ENCODE data around the gene GPC5.

GPC5 gene

DNA sequence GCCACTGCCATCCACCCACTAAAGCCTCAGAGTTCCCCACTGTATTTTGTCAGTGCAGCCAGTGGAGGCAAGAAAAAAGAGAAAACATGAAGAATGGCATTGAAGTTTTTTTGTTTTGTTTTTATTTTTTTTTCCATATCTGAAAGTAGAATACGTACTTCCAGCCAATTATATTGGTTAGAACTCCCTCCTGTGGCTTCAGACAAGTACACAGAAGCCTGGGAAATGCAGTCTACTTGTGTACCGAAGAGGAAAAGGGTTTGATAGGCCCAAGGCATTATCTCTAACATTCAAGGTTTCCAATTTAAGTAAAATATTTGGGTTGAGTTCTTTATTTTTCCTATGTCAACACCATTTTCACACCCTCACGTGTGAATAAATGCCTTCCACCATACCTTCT lies 1131.9 kb downstream of the GPC5 start:
- Histone ChIP-seq H4K91ac (ENCODE audit: low read depth, low read length) (no peak overlapping the region), H2AK5ac (ENCODE audit: low read length) (no peak overlapping the region), H3K36me3 (ENCODE audit: control insufficient read depth in 1 of 2, insufficient read depth in 2 of 2, low read length in 2 of 2) (no peaks in the 10 kb centered on the region), H2AFZ (ENCODE audit: insufficient read depth, low read length, poor library complexity) (no peak overlapping the region), H3K14ac (ENCODE audit: low read length) (no peak overlapping the region), H3K4me2 (ENCODE audit: low read length) (no peak overlapping the region), H3K4me1 (ENCODE audit: control insufficient read depth in 1 of 2, insufficient read depth in 2 of 2, low read length in 2 of 2) (no peaks in the 10 kb centered on the region), H3K27me3 (ENCODE audit: insufficient read depth, low read length) (no peaks in the 10 kb centered on the region), H3K9me3 (ENCODE audit: insufficient read depth, low read depth, low read length) (no peaks in the 10 kb centered on the region), H3K23ac (ENCODE audit: low read length) (no peak overlapping the region), H3K79me2 (ENCODE audit: control insufficient read depth, insufficient read depth, low read length, poor library complexity) (no peaks in the 10 kb centered on the region), H3K79me1 (ENCODE audit: low read length) (no peaks in the 10 kb centered on the region), H2BK12ac (ENCODE audit: low read length) (no peak overlapping the region), H3K18ac (ENCODE audit: low read length) (no peak overlapping the region), H4K12ac (ENCODE audit: low read depth, low read length) (no peak overlapping the region), H3K4me3 (ENCODE audit: low read depth, low read length) (no peak overlapping the region), H4K8ac (ENCODE audit: low read depth, low read length) (no peak overlapping the region), H2BK5ac (ENCODE audit: low read depth, low read length, poor library complexity) (no peak overlapping the region), H3K9ac (ENCODE audit: low read length) (no peak overlapping the region), H2BK120ac (ENCODE audit: insufficient read depth, low read length, poor library complexity) (no peak overlapping the region), H3K4ac (ENCODE audit: low read depth, low read length) (no peak overlapping the region), H3K27ac (ENCODE audit: low read depth, low read length) (no peak overlapping the region)
- WGBS (ENCODE audit: extremely low coverage, insufficient coverage, insufficient read length), result no CpG with 5 or more reads among the region's 3 CpGs
- no peak for DNase-seq

DNA sequence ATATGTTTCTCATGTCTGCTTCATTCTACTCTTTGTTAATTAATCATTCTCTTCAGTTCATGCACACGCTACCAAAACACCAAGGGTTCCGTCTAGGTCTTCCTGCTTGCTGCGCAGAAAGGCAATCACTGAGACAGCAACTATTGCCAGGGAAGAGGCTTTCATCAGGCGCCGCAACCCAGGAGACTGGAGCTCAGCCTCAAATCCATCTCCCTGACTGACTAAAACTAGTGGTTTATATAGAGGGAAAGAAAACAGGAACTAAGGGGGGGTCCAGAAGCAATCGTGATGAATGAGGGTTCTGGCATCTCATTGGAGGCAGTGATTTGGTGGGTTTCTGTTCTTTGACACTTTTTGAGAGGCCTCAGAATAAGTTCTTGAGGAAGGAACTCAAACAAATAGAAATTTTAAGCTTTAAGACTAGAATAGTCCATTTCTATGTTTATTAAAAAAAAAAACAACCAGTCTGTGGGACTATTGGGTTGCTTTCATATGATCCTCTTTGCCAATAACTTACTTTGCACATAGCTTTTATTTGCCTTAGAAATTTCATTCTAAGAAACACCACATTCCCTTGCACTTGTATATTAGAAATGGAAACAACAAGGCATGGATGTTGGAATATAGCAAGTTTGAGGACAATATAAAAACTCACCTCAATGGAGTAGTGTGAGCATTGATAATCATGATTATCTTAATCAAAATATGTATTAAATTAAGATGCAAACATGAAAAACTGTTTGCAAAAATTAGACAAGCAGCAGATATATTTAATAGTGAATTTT lies 1137.0 kb downstream of the GPC5 start:
- no peak overlapping the region for H2AFZ ChIP-seq (ENCODE audit: insufficient read depth, low read length, poor library complexity)
- no peak overlapping the region for H2BK120ac ChIP-seq (ENCODE audit: insufficient read depth, low read length, poor library complexity)
- H3K79me1 ChIP-seq (ENCODE audit: low read length), result no peaks in the 10 kb centered on the region
- no peaks in the 10 kb centered on the region for H3K36me3 ChIP-seq (ENCODE audit: control insufficient read depth in 1 of 2, insufficient read depth in 2 of 2, low read length in 2 of 2)
- no peak for DNase-seq
- H3K14ac ChIP-seq (ENCODE audit: low read length), result no peak overlapping the region
- no peak overlapping the region for H3K9ac ChIP-seq (ENCODE audit: low read length)
- no peak overlapping the region for H3K27ac ChIP-seq (ENCODE audit: low read depth, low read length)
- no peak overlapping the region for H2BK12ac ChIP-seq (ENCODE audit: low read length)
- H2AK5ac ChIP-seq (ENCODE audit: low read length), result no peak overlapping the region
- H3K9me3 ChIP-seq (ENCODE audit: insufficient read depth, low read depth, low read length), result no peaks in the 10 kb centered on the region
- H3K18ac ChIP-seq (ENCODE audit: low read length), result no peak overlapping the region
- H4K12ac ChIP-seq (ENCODE audit: low read depth, low read length), result no peak overlapping the region
- H4K8ac ChIP-seq (ENCODE audit: low read depth, low read length), result no peak overlapping the region
- no peaks in the 10 kb centered on the region for H3K4me1 ChIP-seq (ENCODE audit: control insufficient read depth in 1 of 2, insufficient read depth in 2 of 2, low read length in 2 of 2)
- H3K79me2 ChIP-seq (ENCODE audit: control insufficient read depth, insufficient read depth, low read length, poor library complexity), result no peaks in the 10 kb centered on the region
- H3K4me2 ChIP-seq (ENCODE audit: low read length), result no peak overlapping the region
- no CpG with 5 or more reads among the region's 6 CpGs for WGBS (ENCODE audit: extremely low coverage, insufficient coverage, insufficient read length)
- H2BK5ac ChIP-seq (ENCODE audit: low read depth, low read length, poor library complexity), result no peak overlapping the region
- H3K4me3 ChIP-seq (ENCODE audit: low read depth, low read length), result no peak overlapping the region
- no peak overlapping the region for H3K23ac ChIP-seq (ENCODE audit: low read length)
- H3K27me3 ChIP-seq (ENCODE audit: insufficient read depth, low read length), result no peaks in the 10 kb centered on the region
- H3K4ac ChIP-seq (ENCODE audit: low read depth, low read length), result no peak overlapping the region
- no peak overlapping the region for H4K91ac ChIP-seq (ENCODE audit: low read depth, low read length)

DNA sequence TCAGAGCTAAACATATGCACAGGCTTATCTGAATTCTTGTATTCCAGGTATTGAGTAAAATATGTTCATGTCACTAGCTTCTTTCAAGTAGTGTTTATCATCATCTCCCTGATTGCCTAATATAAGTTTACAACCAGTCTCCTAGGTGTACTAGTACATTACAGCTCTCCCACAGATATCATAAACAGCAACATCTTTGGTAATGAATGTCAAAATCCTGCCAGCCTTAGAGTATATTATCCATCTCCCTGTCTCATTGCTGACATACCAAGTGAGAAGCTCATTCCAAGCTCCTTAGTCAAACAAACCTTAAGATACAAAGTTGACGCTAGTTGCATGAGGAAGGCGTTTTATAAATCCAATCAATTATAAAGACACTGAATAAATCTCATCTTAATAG lies 1139.0 kb downstream of the GPC5 start:
- H3K18ac ChIP-seq (ENCODE audit: low read length), result no peak overlapping the region
- H3K14ac ChIP-seq (ENCODE audit: low read length), result no peak overlapping the region
- H2AFZ ChIP-seq (ENCODE audit: insufficient read depth, low read length, poor library complexity), result no peak overlapping the region
- no peak overlapping the region for H3K9ac ChIP-seq (ENCODE audit: low read length)
- H3K27ac ChIP-seq (ENCODE audit: low read depth, low read length), result no peak overlapping the region
- H2AK5ac ChIP-seq (ENCODE audit: low read length), result no peak overlapping the region
- H3K23ac ChIP-seq (ENCODE audit: low read length), result no peak overlapping the region
- H4K12ac ChIP-seq (ENCODE audit: low read depth, low read length), result no peak overlapping the region
- no peak overlapping the region for H2BK5ac ChIP-seq (ENCODE audit: low read depth, low read length, poor library complexity)
- WGBS (ENCODE audit: extremely low coverage, insufficient coverage, insufficient read length), result no CpG with 5 or more reads among the region's 2 CpGs
- H3K36me3 ChIP-seq (ENCODE audit: control insufficient read depth in 1 of 2, insufficient read depth in 2 of 2, low read length in 2 of 2), result no peaks in the 10 kb centered on the region
- DNase-seq, result peak; percentile 1 to 27
- H4K8ac ChIP-seq (ENCODE audit: low read depth, low read length), result no peak overlapping the region
- H2BK12ac ChIP-seq (ENCODE audit: low read length), result no peak overlapping the region
- H3K4me2 ChIP-seq (ENCODE audit: low read length), result no peak overlapping the region
- no peaks in the 10 kb centered on the region for H3K27me3 ChIP-seq (ENCODE audit: insufficient read depth, low read length)
- no peaks in the 10 kb centered on the region for H3K79me2 ChIP-seq (ENCODE audit: control insufficient read depth, insufficient read depth, low read length, poor library complexity)
- H3K4me3 ChIP-seq (ENCODE audit: low read depth, low read length), result no peak overlapping the region
- H3K79me1 ChIP-seq (ENCODE audit: low read length), result no peaks in the 10 kb centered on the region
- H4K91ac ChIP-seq (ENCODE audit: low read depth, low read length), result no peak overlapping the region
- no peaks in the 10 kb centered on the region for H3K9me3 ChIP-seq (ENCODE audit: insufficient read depth, low read depth, low read length)
- H3K4me1 ChIP-seq (ENCODE audit: control insufficient read depth in 1 of 2, insufficient read depth in 2 of 2, low read length in 2 of 2), result no peaks in the 10 kb centered on the region
- H3K4ac ChIP-seq (ENCODE audit: low read depth, low read length), result no peak overlapping the region
- no peak overlapping the region for H2BK120ac ChIP-seq (ENCODE audit: insufficient read depth, low read length, poor library complexity)

DNA sequence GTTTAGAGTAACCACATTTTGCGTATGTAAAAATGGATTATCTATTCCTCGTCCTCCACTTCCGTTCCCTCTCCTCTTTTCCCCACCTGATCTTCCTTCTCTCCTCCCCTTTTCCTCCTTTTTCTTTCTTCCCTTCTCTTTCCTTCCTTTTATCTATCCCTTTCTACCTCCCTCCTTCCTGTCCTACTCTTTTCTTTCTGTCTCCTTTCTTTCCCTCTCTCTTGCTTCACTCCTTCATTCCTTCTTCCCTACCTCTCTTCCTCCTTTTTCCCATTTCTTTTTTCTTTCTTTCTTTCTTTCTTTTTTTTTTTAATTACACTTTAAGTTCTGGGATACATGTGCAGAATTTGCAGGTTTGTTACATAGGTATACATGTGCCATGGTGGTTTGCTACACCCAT lies 1139.7 kb downstream of the GPC5 start:
- Histone ChIP-seq H3K36me3 (ENCODE audit: control insufficient read depth in 1 of 2, insufficient read depth in 2 of 2, low read length in 2 of 2) (no peaks in the 10 kb centered on the region), H2AFZ (ENCODE audit: insufficient read depth, low read length, poor library complexity) (no peak overlapping the region), H3K4me3 (ENCODE audit: low read depth, low read length) (no peak overlapping the region), H3K18ac (ENCODE audit: low read length) (no peak overlapping the region), H4K8ac (ENCODE audit: low read depth, low read length) (no peak overlapping the region), H3K27me3 (ENCODE audit: insufficient read depth, low read length) (no peaks in the 10 kb centered on the region), H3K79me1 (ENCODE audit: low read length) (no peaks in the 10 kb centered on the region), H2BK12ac (ENCODE audit: low read length) (no peak overlapping the region), H4K91ac (ENCODE audit: low read depth, low read length) (no peak overlapping the region), H3K14ac (ENCODE audit: low read length) (no peak overlapping the region), H2BK5ac (ENCODE audit: low read depth, low read length, poor library complexity) (no peak overlapping the region), H3K4ac (ENCODE audit: low read depth, low read length) (no peak overlapping the region), H3K9me3 (ENCODE audit: insufficient read depth, low read depth, low read length) (no peaks in the 10 kb centered on the region), H3K27ac (ENCODE audit: low read depth, low read length) (no peak overlapping the region), H4K12ac (ENCODE audit: low read depth, low read length) (no peak overlapping the region), H3K4me1 (ENCODE audit: control insufficient read depth in 1 of 2, insufficient read depth in 2 of 2, low read length in 2 of 2) (no peaks in the 10 kb centered on the region), H3K79me2 (ENCODE audit: control insufficient read depth, insufficient read depth, low read length, poor library complexity) (no peaks in the 10 kb centered on the region), H2AK5ac (ENCODE audit: low read length) (no peak overlapping the region), H3K23ac (ENCODE audit: low read length) (no peak overlapping the region), H2BK120ac (ENCODE audit: insufficient read depth, low read length, poor library complexity) (no peak overlapping the region), H3K4me2 (ENCODE audit: low read length) (no peak overlapping the region), H3K9ac (ENCODE audit: low read length) (no peak overlapping the region)
- no peak for DNase-seq
- no CpG with 5 or more reads among the region's 3 CpGs for WGBS (ENCODE audit: extremely low coverage, insufficient coverage, insufficient read length)
